ENCODE data around the gene SLC9A7.

SLC9A7 gene

GRCh38 chrX:46744009-46744408 lies 14.9 kb downstream of the SLC9A7 start:
- no peak overlapping the region for H2AFZ ChIP-seq (ENCODE audit: low read length)

GRCh38 chrX:46743046-46743445 lies 15.9 kb downstream of the SLC9A7 start:
- Histone ChIP-seq H3K4me2 (ENCODE audit: low read depth, low read length, poor library complexity, severe bottlenecking) (no peak overlapping the region), H2AFZ (ENCODE audit: low read length) (no peak overlapping the region), H3K79me2 (ENCODE audit: insufficient read depth, low read length) (no peaks in the 10 kb centered on the region), H3F3A (ENCODE audit: low read depth) (no peaks in the 10 kb centered on the region), H3K9ac (ENCODE audit: low read depth, low read length, poor library complexity, severe bottlenecking) (no peak overlapping the region), H3K36me3 (ENCODE audit: insufficient read depth, low read length) (no peaks in the 10 kb centered on the region), H3K4me1 (ENCODE audit: insufficient read depth, low read length, poor library complexity, severe bottlenecking) (no peaks in the 10 kb centered on the region), H3K9me2 (replicated peaks; ENCODE audit: low read depth, low read length) (no peaks in the 10 kb centered on the region), H3K27me3 (ENCODE audit: insufficient read depth, low read length, poor library complexity, severe bottlenecking) (no peaks in the 10 kb centered on the region), H4K20me1 (ENCODE audit: insufficient read depth, low read length, poor library complexity, severe bottlenecking) (no peaks in the 10 kb centered on the region), H3K9me3 (ENCODE audit: insufficient read depth, low read depth, low read length) (no peaks in the 10 kb centered on the region), H3K4me3 (ENCODE audit: low read length, poor library complexity, severe bottlenecking) (no peak overlapping the region)
- TF ChIP-seq CTCF (conservative IDR thresholded peaks at IDR 0.05; ENCODE audit: low read length) (no peak), EZH2phosphoT487 (IDR thresholded peaks at IDR 0.05; ENCODE audit: borderline replicate concordance) (no peak)

More at GRCh38 chrX:46744009-46744408, 14.9 kb downstream of the SLC9A7 start:
- Histone ChIP-seq H3K79me2 (ENCODE audit: insufficient read depth, low read length) (no peaks in the 10 kb centered on the region), H3K27me3 (ENCODE audit: insufficient read depth, low read length, poor library complexity, severe bottlenecking) (no peaks in the 10 kb centered on the region), H3K36me3 (ENCODE audit: insufficient read depth, low read length) (no peaks in the 10 kb centered on the region), H3K9me2 (replicated peaks; ENCODE audit: low read depth, low read length) (no peaks in the 10 kb centered on the region), H3K4me2 (ENCODE audit: low read depth, low read length, poor library complexity, severe bottlenecking) (no peak overlapping the region), H3K9ac (ENCODE audit: low read depth, low read length, poor library complexity, severe bottlenecking) (no peak overlapping the region), H4K20me1 (ENCODE audit: insufficient read depth, low read length, poor library complexity, severe bottlenecking) (no peaks in the 10 kb centered on the region), H3K4me3 (ENCODE audit: low read length, poor library complexity, severe bottlenecking) (no peak overlapping the region), H3K4me1 (ENCODE audit: insufficient read depth, low read length, poor library complexity, severe bottlenecking) (no peaks in the 10 kb centered on the region), H3F3A (ENCODE audit: low read depth) (no peaks in the 10 kb centered on the region), H3K9me3 (ENCODE audit: insufficient read depth, low read depth, low read length) (no peaks in the 10 kb centered on the region)
- no peak for TF ChIP-seq EZH2phosphoT487 (IDR thresholded peaks at IDR 0.05; ENCODE audit: borderline replicate concordance)
- TF ChIP-seq CTCF (conservative IDR thresholded peaks at IDR 0.05; ENCODE audit: low read length) = no peak

- no peaks in the 10 kb centered on the region for H3F3A ChIP-seq (ENCODE audit: low read depth)
- H3K4me2 ChIP-seq (ENCODE audit: low read depth, low read length, poor library complexity, severe bottlenecking) = no peak overlapping the region
- H3K36me3 ChIP-seq (ENCODE audit: insufficient read depth, low read length) = no peaks in the 10 kb centered on the region
- no peaks in the 10 kb centered on the region for H3K9me2 ChIP-seq (replicated peaks; ENCODE audit: low read depth, low read length)
- H3K4me1 ChIP-seq (ENCODE audit: insufficient read depth, low read length, poor library complexity, severe bottlenecking) = no peaks in the 10 kb centered on the region
- no peak overlapping the region for H2AFZ ChIP-seq (ENCODE audit: low read length)
- H4K20me1 ChIP-seq (ENCODE audit: insufficient read depth, low read length, poor library complexity, severe bottlenecking) = no peaks in the 10 kb centered on the region
- no peaks in the 10 kb centered on the region for H3K79me2 ChIP-seq (ENCODE audit: insufficient read depth, low read length)
- no peaks in the 10 kb centered on the region for H3K27me3 ChIP-seq (ENCODE audit: insufficient read depth, low read length, poor library complexity, severe bottlenecking)
- H3K4me3 ChIP-seq (ENCODE audit: low read length, poor library complexity, severe bottlenecking) = no peak overlapping the region
- H3K9ac ChIP-seq (ENCODE audit: low read depth, low read length, poor library complexity, severe bottlenecking) = no peak overlapping the region
- peaks cover 5% of the 10 kb centered on the region; the same call in 1 of the 2 replicates for H3K9me3 ChIP-seq (ENCODE audit: insufficient read depth, low read depth, low read length)
- TF ChIP-seq CTCF (conservative IDR thresholded peaks at IDR 0.05; ENCODE audit: low read length) (no peak), EZH2phosphoT487 (IDR thresholded peaks at IDR 0.05; ENCODE audit: borderline replicate concordance) (no peak)
Observed at GRCh38 chrX:46739736-46740135, 19.2 kb downstream of the SLC9A7 start.

Measured in Loucy (cell line).